Glutamatergic neuron (in vitro differentiated cells): ENCODE measurements around the gene FGF18. TPM values are rescaled to one million over a fixed set of nuclear protein-coding genes. Genes with fewer than 3 reads are reported as not detected.
"Not testable (repeated sequence)": the region's sequence is repeated elsewhere in the genome, so short reads cannot be mapped to it uniquely, and the experiment has no call there.

Experiments
- DNase-seq: peaks from one replicate; pipeline ENCODE4 v3.0.0; 2022
- H3K27ac Mint-ChIP-seq: one replicate; pipeline ENCODE4 v1.8.0; 2020; ENCODE audit warnings: mild to moderate bottlenecking, mixed read lengths, inconsistent platforms; ENCODE audit not compliant: unreplicated experiment
- H3K27me3 Mint-ChIP-seq: one replicate; pipeline ENCODE4 v1.8.0; 2020; ENCODE audit warnings: mild to moderate bottlenecking, moderate library complexity, mixed read lengths, inconsistent platforms; ENCODE audit not compliant: unreplicated experiment
- H3K36me3 Mint-ChIP-seq: one replicate; pipeline ENCODE4 v1.8.0; 2020; ENCODE audit warnings: mild to moderate bottlenecking, mixed read lengths, inconsistent platforms; ENCODE audit not compliant: unreplicated experiment
- H3K4me1 Mint-ChIP-seq: one replicate; pipeline ENCODE4 v1.8.0; 2020; ENCODE audit warnings: mild to moderate bottlenecking, low read depth, mixed read lengths, inconsistent platforms; ENCODE audit not compliant: unreplicated experiment
- H3K4me3 Mint-ChIP-seq: one replicate; pipeline ENCODE4 v1.8.0; 2020; ENCODE audit warnings: mild to moderate bottlenecking, mixed read lengths, inconsistent platforms; ENCODE audit not compliant: unreplicated experiment
- H3K9me3 Mint-ChIP-seq: one replicate; pipeline ENCODE4 v1.8.0; 2020; ENCODE audit warnings: mild to moderate bottlenecking, moderate library complexity, mixed read lengths, inconsistent platforms; ENCODE audit not compliant: unreplicated experiment
- CTCF ChIP-seq: fragments of 200-600 bp; sonication (generic); IDR thresholded peaks from one replicate; pipeline ENCODE4 v1.5.0; 2021; ENCODE audit not compliant: partially characterized antibody, unreplicated experiment
- total RNA-seq: library from RNA; stranded (reverse); fragmentation: NEBNext Ultra II Directional; extraction: Animal tissue kit (Norgen Biotek cat#: 25700); gene quantifications from one replicate; pipeline ENCODE4 v1.2.1, GENCODE V29; 2021; ENCODE audit not compliant: unreplicated experiment

FGF18 gene
- total RNA-seq, 1 donor from 2014 or later, result 26.3 TPM

GRCh38 chr5:171494452-171495121, 75.1 kb downstream of the FGF18 start:
- peak overlapping the region; percentile 96 for H3K27ac Mint-ChIP-seq
- no peaks in the 10 kb centered on the region for H3K36me3 Mint-ChIP-seq
- H3K4me3 Mint-ChIP-seq, result no peak overlapping the region
- H3K27me3 Mint-ChIP-seq, result peaks cover 4% of the 10 kb centered on the region
- H3K9me3 Mint-ChIP-seq, result peaks cover 3% of the 10 kb centered on the region
- peaks cover 22% of the 10 kb centered on the region for H3K4me1 Mint-ChIP-seq
- TF ChIP-seq CTCF, result no peak
- DNase-seq, result peak; percentile 49

GRCh38 chr5:171495122-171495700, 75.8 kb downstream of the FGF18 start:
- H3K9me3 Mint-ChIP-seq, result peaks cover 3% of the 10 kb centered on the region
- no peak for DNase-seq
- peaks cover 22% of the 10 kb centered on the region for H3K4me1 Mint-ChIP-seq
- H3K36me3 Mint-ChIP-seq, result no peaks in the 10 kb centered on the region
- no peak overlapping the region for H3K27ac Mint-ChIP-seq
- no peak overlapping the region for H3K4me3 Mint-ChIP-seq
- no peak for TF ChIP-seq CTCF
- peaks cover 4% of the 10 kb centered on the region for H3K27me3 Mint-ChIP-seq

GRCh38 chr5:171496456-171496855, 77.0 kb downstream of the FGF18 start:
- H3K4me1 Mint-ChIP-seq, result peaks cover 22% of the 10 kb centered on the region

GRCh38 chr5:171497494-171497893, 78.0 kb downstream of the FGF18 start:
- H3K9me3 Mint-ChIP-seq, DNase-seq, H3K4me3 Mint-ChIP-seq, H3K27me3 Mint-ChIP-seq, H3K36me3 Mint-ChIP-seq, H3K27ac Mint-ChIP-seq: not testable (repeated sequence)
- H3K4me1 Mint-ChIP-seq, result peaks cover 22% of the 10 kb centered on the region

More at GRCh38 chr5:171496456-171496855, 77.0 kb downstream of the FGF18 start:
- TF ChIP-seq CTCF, result no peak
- DNase-seq, result no peak
- H3K36me3 Mint-ChIP-seq, result no peaks in the 10 kb centered on the region
- H3K9me3 Mint-ChIP-seq, result peaks cover 3% of the 10 kb centered on the region
- no peak overlapping the region for H3K27ac Mint-ChIP-seq
- H3K27me3 Mint-ChIP-seq, result peaks cover 4% of the 10 kb centered on the region
- H3K4me3 Mint-ChIP-seq, result no peak overlapping the region

GRCh38 chr5:171498166-171498565, 78.7 kb downstream of the FGF18 start:
- Mint-ChIP-seq H3K4me3 (no peak overlapping the region), H3K27ac (no peak overlapping the region), H3K27me3 (peaks cover 4% of the 10 kb centered on the region), H3K9me3 (peaks cover 3% of the 10 kb centered on the region), H3K36me3 (no peaks in the 10 kb centered on the region), H3K4me1 (peaks cover 19% of the 10 kb centered on the region)
- no peak for DNase-seq
- TF ChIP-seq CTCF, result no peak
